ENCODE measurements around the gene TEKTIP1. TPM values are rescaled to one million over a fixed set of nuclear protein-coding genes. Genes with fewer than 3 reads are reported as not detected.

The TEKTIP1 gene
- total RNA-seq, 2 donors from 2014 or later = 0.41 to 5.3 TPM

- intact Hi-C loops (cut with DNase I) = no loop called here
- TF ChIP-seq CTCF (IDR thresholded peaks at IDR 0.05) (no peak), POLR2AphosphoS5 (IDR thresholded peaks at IDR 0.05) (no peak), POLR2A (IDR thresholded peaks at IDR 0.05) (no peak)
- no peak overlapping the region for H3K4me3 ChIP-seq
- no peaks in the 10 kb centered on the region for H3K36me3 ChIP-seq
- no peaks in the 10 kb centered on the region for H3K27me3 ChIP-seq (replicated peaks; ENCODE audit: insufficient read depth)
- no peak for DNase-seq (ENCODE audit: low spot score)
- H3K4me1 ChIP-seq (replicated peaks) = no peaks in the 10 kb centered on the region
- H3K9me3 ChIP-seq = no peaks in the 10 kb centered on the region
- H3K27ac ChIP-seq = no peak overlapping the region
- 92% methylated on average over 31 of the region's 34 CpGs for WGBS
These were observed 12.2 kb downstream of the TEKTIP1 start for GRCh38 chr19:3550947-3551791.

GRCh38 chr19:3551792-3552095, 12.8 kb downstream of the TEKTIP1 start:
- Histone ChIP-seq H3K27me3 (replicated peaks; ENCODE audit: insufficient read depth) (no peaks in the 10 kb centered on the region), H3K9me3 (no peaks in the 10 kb centered on the region), H3K36me3 (no peaks in the 10 kb centered on the region), H3K4me1 (replicated peaks) (no peaks in the 10 kb centered on the region), H3K27ac (no peak overlapping the region), H3K4me3 (no peak overlapping the region)
- WGBS = 82% methylated on average over 9 of the region's 9 CpGs
- no peak for DNase-seq (ENCODE audit: low spot score)
- intact Hi-C loops (cut with DNase I) = no loop called here
- TF ChIP-seq POLR2A (IDR thresholded peaks at IDR 0.05) (no peak), POLR2AphosphoS5 (IDR thresholded peaks at IDR 0.05) (no peak), CTCF (IDR thresholded peaks at IDR 0.05) (no peak)

- Histone ChIP-seq H3K4me1 (replicated peaks) (no peaks in the 10 kb centered on the region), H3K27me3 (replicated peaks; ENCODE audit: insufficient read depth) (no peaks in the 10 kb centered on the region), H3K9me3 (no peaks in the 10 kb centered on the region), H3K27ac (no peak overlapping the region), H3K4me3 (no peak overlapping the region), H3K36me3 (no peaks in the 10 kb centered on the region)
- no peak for TF ChIP-seq POLR2A (IDR thresholded peaks at IDR 0.05)
- TF ChIP-seq POLR2AphosphoS5 (IDR thresholded peaks at IDR 0.05) = no peak
- no peak for TF ChIP-seq CTCF (IDR thresholded peaks at IDR 0.05)
- intact Hi-C loops (cut with DNase I) = no loop called here
- 86% methylated on average over 21 of the region's 21 CpGs for WGBS
- no peak for DNase-seq (ENCODE audit: low spot score)
These were observed 15.5 kb downstream of the TEKTIP1 start for GRCh38 chr19:3554254-3555083.

GRCh38 chr19:3555653-3556422, 16.9 kb downstream of the TEKTIP1 start:
- Histone ChIP-seq H3K36me3 (no peaks in the 10 kb centered on the region), H3K27me3 (replicated peaks; ENCODE audit: insufficient read depth) (no peaks in the 10 kb centered on the region), H3K9me3 (no peaks in the 10 kb centered on the region), H3K27ac (no peak overlapping the region), H3K4me1 (replicated peaks) (no peaks in the 10 kb centered on the region), H3K4me3 (peak overlapping the region in 1 of 2 donors; percentile 79)
- intact Hi-C loops (cut with DNase I) = loop anchor here (2.0 kb wide), 1 partner anchor 17 kb away; the partner anchor contains the start of gene HMG20B
- DNase-seq (ENCODE audit: low spot score) = no peak
- WGBS = 84% methylated on average over 15 of the region's 15 CpGs
- TF ChIP-seq POLR2AphosphoS5 (IDR thresholded peaks at IDR 0.05) (no peak), CTCF (IDR thresholded peaks at IDR 0.05) (no peak), POLR2A (IDR thresholded peaks at IDR 0.05) (no peak)
